NT2/D1 (cell line): ENCODE measurements around the gene PLD1.
A peak's percentile ranks its signal among the peaks of the same experiment; 100 is the strongest.

ENCODE experiments used
- DNase-seq: peaks from one replicate; pipeline ENCODE4 v3.0.0-alpha.2; 2011; ENCODE audit warnings: low read depth, low spot score
- H3K27me3 ChIP-seq: 2 replicates; pipeline ENCODE4 v1.6.0; 2011; ENCODE audit warnings: mild to moderate bottlenecking; ENCODE audit not compliant: insufficient read length, insufficient read depth
- H3K36me3 ChIP-seq: 2 replicates; pipeline ENCODE4 v1.6.1; 2011; ENCODE audit warnings: mild to moderate bottlenecking, low read length, mixed read lengths; ENCODE audit not compliant: insufficient read depth, insufficient read length
- H3K4me1 ChIP-seq: 2 replicates; pipeline ENCODE4 v1.5.1; 2011; ENCODE audit not compliant: insufficient read depth, insufficient read length
- H3K4me3 ChIP-seq: 2 replicates; pipeline ENCODE4 v1.5.1; 2011; ENCODE audit warnings: low read depth; ENCODE audit not compliant: insufficient read length
- H3K9ac ChIP-seq: 2 replicates; pipeline ENCODE4 v1.6.0; 2011; ENCODE audit warnings: low read depth; ENCODE audit not compliant: insufficient read length
- H3K9me3 ChIP-seq: 2 replicates; pipeline ENCODE4 v1.5.1; 2011; ENCODE audit warnings: mild to moderate bottlenecking, low read length; ENCODE audit not compliant: insufficient read depth
- SUZ12 ChIP-seq: IDR thresholded peaks from 2 replicates; pipeline ENCODE4 v1.6.1; 2011; ENCODE audit not compliant: insufficient read length, insufficient read depth; ENCODE audit errors: extremely low read depth
- YY1 ChIP-seq: IDR thresholded peaks from 2 replicates; pipeline ENCODE4 v1.6.1; 2011; ENCODE audit not compliant: insufficient read length, insufficient read depth
- ZNF274 ChIP-seq: IDR thresholded peaks from 2 replicates; pipeline ENCODE4 v1.6.1; 2011; ENCODE audit warnings: mild to moderate bottlenecking, low read depth, low read length

PLD1 gene

DNA sequence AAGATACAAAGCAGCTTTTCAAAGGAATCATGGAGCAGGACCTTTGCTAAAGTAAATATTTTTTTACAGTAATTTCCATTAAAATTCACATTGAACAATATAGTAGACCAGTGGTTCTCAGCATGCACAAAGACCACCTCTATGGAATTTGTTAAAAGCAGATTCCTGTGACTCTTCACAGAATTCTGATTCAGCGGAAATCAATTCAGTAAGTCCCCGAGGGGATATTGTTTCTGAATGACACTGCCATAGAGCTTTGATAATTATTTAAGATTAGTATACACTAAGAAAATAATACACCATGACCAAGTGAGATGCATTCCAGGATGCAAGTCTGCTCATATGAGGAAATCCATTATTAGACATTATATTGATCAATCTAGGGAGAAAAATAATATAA, 188.2 kb downstream of the PLD1 start:
- TF ChIP-seq YY1: no peak
- TF ChIP-seq SUZ12: no peak
- TF ChIP-seq ZNF274: no peak
- no peaks in the 10 kb centered on the region for H3K27me3 ChIP-seq
- H3K4me1 ChIP-seq: no peaks in the 10 kb centered on the region
- DNase-seq: no peak
- peaks cover 17% of the 10 kb centered on the region for H3K9me3 ChIP-seq
- H3K36me3 ChIP-seq: no peaks in the 10 kb centered on the region
- no peak overlapping the region for H3K9ac ChIP-seq
- H3K4me3 ChIP-seq: no peak overlapping the region

DNA sequence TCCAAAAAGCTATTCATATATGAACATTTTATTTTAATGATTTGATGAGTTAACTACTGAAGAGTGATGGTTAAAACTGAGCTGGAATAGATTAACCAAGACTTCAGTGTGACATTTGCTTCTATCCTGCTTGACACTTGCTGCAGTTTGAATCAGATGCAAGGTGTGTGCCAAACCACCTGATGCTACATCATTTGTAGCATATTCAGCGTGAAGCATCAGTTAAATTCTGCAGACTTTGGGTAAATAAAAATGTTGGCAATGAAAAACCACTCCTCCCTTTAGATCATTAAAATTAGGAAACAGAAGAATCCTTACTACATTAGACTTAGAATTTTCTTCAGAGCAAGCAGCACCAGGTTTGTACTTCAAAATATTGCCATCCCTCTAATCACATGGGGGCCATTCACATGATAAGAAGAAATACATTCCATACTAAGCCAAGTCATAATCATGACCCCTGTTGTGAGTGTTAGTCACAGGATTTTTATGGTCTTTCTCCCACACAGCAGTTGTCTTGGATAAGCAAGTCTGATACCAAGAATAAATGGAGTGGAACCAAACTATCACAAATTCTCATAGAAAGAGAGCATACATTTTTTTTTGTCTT, 189.4 kb downstream of the PLD1 start:
- no peak for TF ChIP-seq YY1
- TF ChIP-seq SUZ12: no peak
- no peak for TF ChIP-seq ZNF274
- no peak for DNase-seq
- H3K36me3 ChIP-seq: no peaks in the 10 kb centered on the region

GRCh38 chr3:171616798-171617197, 193.5 kb downstream of the PLD1 start:
- no peak overlapping the region for H3K9ac ChIP-seq
- peaks cover 8% of the 10 kb centered on the region; the same call in 1 of the 2 replicates for H3K9me3 ChIP-seq
- no peak for DNase-seq
- no peaks in the 10 kb centered on the region for H3K27me3 ChIP-seq
- no peak overlapping the region for H3K4me3 ChIP-seq
- peaks cover 2% of the 10 kb centered on the region for H3K36me3 ChIP-seq
- no peak for TF ChIP-seq ZNF274
- no peak for TF ChIP-seq SUZ12
- TF ChIP-seq YY1: no peak
- H3K4me1 ChIP-seq: no peaks in the 10 kb centered on the region

More for the DNA sequence above, 189.4 kb downstream of the PLD1 start:
- Histone ChIP-seq H3K4me1 (no peaks in the 10 kb centered on the region), H3K9ac (no peak overlapping the region), H3K9me3 (peaks cover 25% of the 10 kb centered on the region), H3K27me3 (no peaks in the 10 kb centered on the region), H3K4me3 (no peak overlapping the region)

GRCh38 chr3:171615686-171616085, 194.6 kb downstream of the PLD1 start:
- Histone ChIP-seq H3K9ac (no peak overlapping the region), H3K4me1 (no peaks in the 10 kb centered on the region), H3K4me3 (no peak overlapping the region), H3K36me3 (peaks cover 2% of the 10 kb centered on the region), H3K27me3 (no peaks in the 10 kb centered on the region), H3K9me3 (peaks cover 8% of the 10 kb centered on the region; the same call in 1 of the 2 replicates)
- DNase-seq: no peak
- no peak for TF ChIP-seq YY1
- TF ChIP-seq SUZ12: no peak
- no peak for TF ChIP-seq ZNF274

DNA sequence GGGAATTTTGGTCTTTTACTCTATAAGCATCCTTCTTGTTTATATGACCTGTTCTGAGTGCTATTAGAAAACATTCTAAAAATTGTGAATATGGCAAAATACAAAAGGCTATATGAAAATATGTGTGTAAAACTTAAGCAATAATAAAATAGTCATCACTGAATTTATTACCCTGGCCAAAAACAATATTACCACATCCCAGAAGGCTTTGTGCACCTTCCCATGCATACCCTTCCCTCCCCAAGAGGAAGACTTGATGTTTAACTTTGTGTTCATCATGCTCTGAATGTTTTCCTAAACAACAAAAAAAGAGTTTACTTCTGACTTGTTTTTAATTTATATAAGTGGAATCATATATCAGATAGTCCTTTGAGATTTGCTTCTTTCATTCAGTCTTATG, 195.0 kb downstream of the PLD1 start:
- H3K27me3 ChIP-seq: no peaks in the 10 kb centered on the region
- DNase-seq: no peak
- H3K4me1 ChIP-seq: no peaks in the 10 kb centered on the region
- H3K36me3 ChIP-seq: peaks cover 2% of the 10 kb centered on the region
- H3K9ac ChIP-seq: no peak overlapping the region
- TF ChIP-seq ZNF274: no peak
- TF ChIP-seq YY1: no peak
- TF ChIP-seq SUZ12: no peak
- no peak overlapping the region for H3K4me3 ChIP-seq
- peaks cover 8% of the 10 kb centered on the region; the same call in 1 of the 2 replicates for H3K9me3 ChIP-seq

DNA sequence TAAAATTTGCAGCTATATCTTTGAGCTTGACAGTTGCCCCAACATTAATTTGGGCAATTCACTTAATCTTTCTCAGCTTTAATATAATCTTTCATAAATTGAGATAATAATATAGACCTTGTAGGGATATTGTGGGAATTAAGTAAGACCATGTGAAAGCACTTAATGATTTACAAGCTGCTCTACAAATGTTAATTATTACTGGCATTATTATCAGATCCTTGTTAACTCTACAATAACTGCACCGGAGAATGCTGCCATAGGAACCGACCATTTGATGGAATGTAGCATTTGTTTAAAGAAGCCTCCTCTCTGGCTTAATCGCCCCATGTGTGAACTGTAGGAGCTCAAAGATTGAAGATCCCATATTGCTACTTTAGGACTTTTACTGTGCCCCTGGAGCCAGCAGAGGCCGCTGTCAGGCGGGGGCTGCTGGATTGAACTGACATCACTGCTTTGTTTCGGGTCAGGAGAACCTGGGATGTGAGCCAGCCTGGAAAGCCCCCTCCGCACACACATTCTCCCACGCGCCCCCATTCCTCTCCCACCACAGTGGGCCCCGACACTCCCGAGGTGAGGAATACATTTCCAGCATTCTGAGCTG, 195.9 kb downstream of the PLD1 start:
- no peak overlapping the region for H3K9ac ChIP-seq
- H3K9me3 ChIP-seq: peaks cover 8% of the 10 kb centered on the region; the same call in 1 of the 2 replicates
- TF ChIP-seq YY1: no peak
- DNase-seq: peak; percentile 16
- peaks cover 2% of the 10 kb centered on the region for H3K36me3 ChIP-seq
- H3K4me1 ChIP-seq: no peaks in the 10 kb centered on the region
- no peak overlapping the region for H3K4me3 ChIP-seq
- no peaks in the 10 kb centered on the region for H3K27me3 ChIP-seq

GRCh38 chr3:171607452-171607851, 202.8 kb downstream of the PLD1 start:
- TF ChIP-seq SUZ12 (no peak), ZNF274 (no peak), YY1 (no peak)
- H3K36me3 ChIP-seq: peaks cover 2% of the 10 kb centered on the region

More at GRCh38 chr3:171607452-171607851, 202.8 kb downstream of the PLD1 start:
- H3K4me1 ChIP-seq: no peaks in the 10 kb centered on the region
- H3K4me3 ChIP-seq: no peak overlapping the region
- no peaks in the 10 kb centered on the region for H3K9me3 ChIP-seq
- H3K9ac ChIP-seq: no peak overlapping the region
- H3K27me3 ChIP-seq: no peaks in the 10 kb centered on the region
- no peak for DNase-seq
